Activated naive CD8-positive, alpha-beta T cell treated with anti-CD3 and anti-CD28 coated beads, Interleukin-2, amount 50 U/mL, for 24 hours (primary cell): Measurements from ENCODE around the gene RNF166.

Experiments
- ATAC-seq: fragments of 150-1000 bp; cut with Tn5 transposase; one replicate; pipeline ENCODE4 v1.10.0; 2021
- DNase-seq: peaks from one replicate; pipeline ENCODE4 v3.0.0; 2021
- H3K27ac Mint-ChIP-seq: one replicate; pipeline ENCODE4 v1.8.0; 2021; ENCODE audit warnings: mild to moderate bottlenecking, mixed read lengths
- H3K27me3 Mint-ChIP-seq: one replicate; pipeline ENCODE4 v1.8.0; 2021; ENCODE audit warnings: mixed read lengths
- H3K36me3 Mint-ChIP-seq: one replicate; pipeline ENCODE4 v1.8.0; 2021; ENCODE audit warnings: low read depth, mixed read lengths
- H3K4me1 Mint-ChIP-seq: one replicate; pipeline ENCODE4 v1.8.0; 2021; ENCODE audit warnings: mixed read lengths
- H3K4me3 Mint-ChIP-seq: one replicate; pipeline ENCODE4 v1.8.0; 2021; ENCODE audit warnings: mild to moderate bottlenecking, moderate library complexity, mixed read lengths
- H3K9me3 Mint-ChIP-seq: one replicate; pipeline ENCODE4 v1.8.0; 2021; ENCODE audit warnings: mixed read lengths

RNF166 gene

DNA sequence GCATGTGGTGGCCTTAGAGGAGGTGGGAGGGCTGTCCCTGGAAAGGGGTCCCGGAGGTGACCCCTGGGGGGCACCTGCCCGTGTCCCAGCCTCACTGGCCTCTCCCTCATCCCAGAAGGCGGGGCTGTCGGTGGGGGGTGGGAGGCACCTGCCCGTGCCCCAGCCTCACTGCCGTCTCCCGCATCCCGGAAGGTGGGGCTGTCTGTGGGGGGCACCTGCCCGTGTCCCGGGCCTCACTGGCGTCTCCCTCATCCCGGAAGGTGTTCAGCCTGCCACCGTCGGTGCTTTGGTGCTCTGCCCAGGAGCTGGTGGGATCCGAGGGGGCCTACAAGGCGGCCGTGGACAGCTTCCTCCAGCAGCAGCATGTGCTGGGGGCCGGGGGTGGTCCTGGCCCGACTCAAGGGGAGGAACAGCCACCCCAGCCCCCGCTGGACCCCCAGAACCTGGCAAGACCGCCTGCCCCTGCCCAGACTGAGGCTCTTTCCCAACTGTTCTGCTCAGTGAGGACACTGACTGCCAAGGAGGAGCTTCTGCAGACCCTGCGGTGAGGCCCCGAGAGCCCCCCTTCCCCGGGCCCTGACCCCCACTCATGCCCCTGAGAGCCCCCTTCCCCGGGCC, 6.3 kb upstream of the RNF166 start:
- no peaks in the 10 kb centered on the region for H3K9me3 Mint-ChIP-seq
- H3K4me3 Mint-ChIP-seq: no peak overlapping the region
- peaks cover 7% of the 10 kb centered on the region for H3K4me1 Mint-ChIP-seq
- no peak for ATAC-seq
- no peak overlapping the region for H3K27ac Mint-ChIP-seq
- H3K36me3 Mint-ChIP-seq: peaks cover 7% of the 10 kb centered on the region
- no peaks in the 10 kb centered on the region for H3K27me3 Mint-ChIP-seq
- DNase-seq: no peak

- H3K27me3 Mint-ChIP-seq: no peaks in the 10 kb centered on the region
- H3K4me3 Mint-ChIP-seq: no peak overlapping the region
- DNase-seq: no peak
- peaks cover 2% of the 10 kb centered on the region for H3K36me3 Mint-ChIP-seq
- peaks cover 13% of the 10 kb centered on the region for H3K4me1 Mint-ChIP-seq
- ATAC-seq: no peak
- no peak overlapping the region for H3K27ac Mint-ChIP-seq
- no peaks in the 10 kb centered on the region for H3K9me3 Mint-ChIP-seq
These were observed 5.6 kb upstream of the RNF166 start for GRCh38 chr16:88711750-88712340.

GRCh38 chr16:88710556-88710955, 4.3 kb upstream of the RNF166 start:
- Mint-ChIP-seq H3K36me3 (peaks cover 2% of the 10 kb centered on the region), H3K27ac (no peak overlapping the region)

DNA sequence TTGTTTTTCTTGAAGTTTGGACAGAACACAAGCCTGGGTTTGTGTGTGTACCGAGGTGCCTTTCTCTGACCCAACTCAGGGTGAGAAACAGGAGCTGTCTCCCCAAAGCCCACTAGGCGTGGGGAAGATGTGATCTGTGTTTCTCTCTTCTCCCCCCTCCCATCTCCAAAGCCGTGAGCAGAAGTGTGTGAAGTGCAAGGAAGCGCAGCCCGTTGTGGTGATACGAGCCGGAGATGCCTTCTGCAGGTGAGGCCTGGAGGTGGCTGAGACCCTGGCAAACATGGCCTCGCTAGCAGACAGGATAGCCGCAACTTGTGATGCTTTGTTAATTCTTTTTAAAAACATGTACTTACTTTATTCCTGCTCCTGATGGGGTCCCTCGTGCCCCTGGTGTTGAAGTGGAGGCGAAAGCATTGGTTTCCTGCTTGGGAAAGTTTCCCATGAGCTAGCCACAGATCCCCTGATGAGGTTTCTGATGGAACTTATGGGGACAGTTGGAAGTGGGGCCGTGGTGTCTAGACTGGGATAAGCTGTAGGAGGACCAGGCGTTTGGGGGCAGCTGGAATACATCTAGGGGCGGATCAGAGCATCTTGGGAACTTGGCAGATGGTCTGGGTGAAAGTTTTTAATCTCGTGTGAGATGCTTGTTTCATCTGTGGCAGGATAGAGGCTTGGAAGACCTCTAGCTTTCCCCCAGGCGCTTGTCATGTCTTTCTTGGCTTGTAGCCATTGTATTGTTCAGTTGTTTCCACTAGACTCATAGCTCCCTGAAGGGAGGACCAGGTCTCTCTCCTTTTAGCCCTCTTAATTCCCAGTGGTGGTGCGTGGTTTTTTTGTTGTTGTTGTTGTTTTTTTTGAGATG, 988 bp upstream of the RNF166 start:
- H3K4me1 Mint-ChIP-seq: peaks cover 47% of the 10 kb centered on the region
- no peak for ATAC-seq

More at GRCh38 chr16:88710556-88710955, 4.3 kb upstream of the RNF166 start:
- ATAC-seq: no peak
- Mint-ChIP-seq H3K27me3 (no peaks in the 10 kb centered on the region), H3K9me3 (no peaks in the 10 kb centered on the region), H3K4me3 (no peak overlapping the region), H3K4me1 (peaks cover 15% of the 10 kb centered on the region)
- no peak for DNase-seq

GRCh38 chr16:88705801-88706228, 393 bp downstream of the RNF166 start:
- Mint-ChIP-seq H3K4me1 (peaks cover 55% of the 10 kb centered on the region), H3K27ac (peak overlapping the region; percentile 89), H3K4me3 (peak overlapping the region; percentile 88), H3K27me3 (no peaks in the 10 kb centered on the region), H3K36me3 (no peaks in the 10 kb centered on the region), H3K9me3 (no peaks in the 10 kb centered on the region)
- ATAC-seq (no peak), DNase-seq (peak; percentile 35)

More for the DNA sequence above, 988 bp upstream of the RNF166 start:
- no peaks in the 10 kb centered on the region for H3K36me3 Mint-ChIP-seq
- H3K4me3 Mint-ChIP-seq: peak overlapping the region; percentile 77
- peak overlapping the region; percentile 44 for H3K27ac Mint-ChIP-seq
- H3K9me3 Mint-ChIP-seq: no peaks in the 10 kb centered on the region
- H3K27me3 Mint-ChIP-seq: no peaks in the 10 kb centered on the region
- DNase-seq: no peak

DNA sequence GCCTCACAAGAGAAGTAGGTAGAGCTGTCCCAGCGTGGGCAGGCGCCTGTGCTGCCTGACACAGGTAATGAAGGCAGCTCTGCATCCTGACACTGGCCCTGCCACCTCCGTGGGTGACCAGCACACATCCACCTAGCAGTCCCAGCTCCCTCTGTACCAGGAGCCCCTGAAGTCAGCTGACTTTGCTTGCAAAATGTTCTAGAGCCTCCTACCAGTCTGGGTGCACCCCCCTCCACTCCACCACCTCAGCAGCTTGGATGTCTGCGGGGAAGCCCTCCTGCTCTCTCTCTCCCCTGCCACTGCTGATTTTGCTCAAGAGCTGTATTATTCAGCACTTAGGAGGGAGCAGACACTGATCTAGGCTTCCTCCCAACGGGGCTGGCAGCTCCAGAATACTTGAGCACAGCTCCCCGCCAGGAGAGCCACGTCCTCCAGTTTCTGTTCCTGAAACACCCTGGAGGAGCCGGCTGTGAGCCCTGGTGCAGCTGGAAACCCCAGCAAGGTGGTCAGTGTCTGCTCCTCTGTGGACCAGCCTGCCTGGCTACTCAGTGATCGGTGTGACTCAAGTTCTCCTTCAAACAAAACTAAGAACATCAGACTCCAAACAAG, 1.0 kb downstream of the RNF166 start:
- ATAC-seq: no peak

GRCh38 chr16:88703486-88704309, 2.5 kb downstream of the RNF166 start:
- H3K36me3 Mint-ChIP-seq: peaks cover 4% of the 10 kb centered on the region
- H3K4me1 Mint-ChIP-seq: peaks cover 66% of the 10 kb centered on the region
- ATAC-seq: peak; percentile 30
- H3K27me3 Mint-ChIP-seq: no peaks in the 10 kb centered on the region
- H3K9me3 Mint-ChIP-seq: no peaks in the 10 kb centered on the region
- H3K27ac Mint-ChIP-seq: peak overlapping the region; percentile 91
- peak; percentile 81 for DNase-seq
- peak overlapping the region; percentile 88 for H3K4me3 Mint-ChIP-seq

More for the DNA sequence above, 1.0 kb downstream of the RNF166 start:
- Mint-ChIP-seq H3K9me3 (no peaks in the 10 kb centered on the region), H3K27me3 (no peaks in the 10 kb centered on the region), H3K4me1 (peaks cover 59% of the 10 kb centered on the region), H3K4me3 (peak overlapping the region; percentile 88), H3K36me3 (no peaks in the 10 kb centered on the region), H3K27ac (peak overlapping the region; percentile 89)
- DNase-seq: peak; percentile 31

DNA sequence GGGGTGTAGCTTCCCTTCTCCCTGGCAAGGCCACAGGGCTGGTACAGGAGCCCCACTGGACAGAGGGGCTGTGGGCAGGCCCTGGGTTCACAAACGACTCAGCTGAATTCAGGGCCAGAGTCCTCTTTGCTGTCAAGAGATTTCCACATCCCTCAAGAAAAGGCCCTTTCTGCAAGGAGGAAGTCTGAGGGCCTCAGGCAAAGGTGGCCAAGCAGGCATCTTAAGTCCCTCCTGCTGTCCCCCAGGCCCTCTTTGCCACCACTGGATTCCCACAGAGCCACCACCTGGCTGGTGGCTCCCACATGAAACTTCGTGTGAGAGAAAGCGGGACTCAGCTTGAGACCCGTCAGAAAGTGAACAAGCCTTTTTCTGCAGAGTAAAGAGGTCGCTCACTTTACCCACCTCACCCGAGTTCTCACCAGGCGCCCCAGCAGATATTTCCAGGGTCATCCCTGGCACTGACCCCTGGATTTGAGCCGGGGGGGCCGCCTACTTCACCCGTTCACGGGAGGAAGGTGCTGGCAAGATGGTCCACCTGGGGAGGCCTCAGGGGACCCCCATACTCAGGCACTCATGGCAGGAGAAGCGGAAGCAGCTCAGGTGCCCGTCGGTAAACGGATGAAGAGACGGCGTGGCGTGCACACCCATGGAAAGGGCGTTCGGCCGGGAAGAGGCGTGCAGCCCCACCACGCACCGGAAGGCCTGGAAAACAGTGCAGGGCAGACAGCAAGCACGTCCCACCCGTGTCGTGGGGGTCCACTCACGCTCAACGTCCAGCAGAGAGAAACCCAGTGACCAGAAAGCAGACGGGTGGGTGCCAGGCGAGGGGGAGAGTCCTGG, 3.6 kb downstream of the RNF166 start:
- Mint-ChIP-seq H3K27ac (peak overlapping the region; percentile 91), H3K36me3 (peaks cover 4% of the 10 kb centered on the region), H3K4me1 (peaks cover 71% of the 10 kb centered on the region), H3K9me3 (no peaks in the 10 kb centered on the region), H3K27me3 (no peaks in the 10 kb centered on the region), H3K4me3 (peak overlapping the region; percentile 88)
- DNase-seq (peak; percentile 33), ATAC-seq (no peak)

DNA sequence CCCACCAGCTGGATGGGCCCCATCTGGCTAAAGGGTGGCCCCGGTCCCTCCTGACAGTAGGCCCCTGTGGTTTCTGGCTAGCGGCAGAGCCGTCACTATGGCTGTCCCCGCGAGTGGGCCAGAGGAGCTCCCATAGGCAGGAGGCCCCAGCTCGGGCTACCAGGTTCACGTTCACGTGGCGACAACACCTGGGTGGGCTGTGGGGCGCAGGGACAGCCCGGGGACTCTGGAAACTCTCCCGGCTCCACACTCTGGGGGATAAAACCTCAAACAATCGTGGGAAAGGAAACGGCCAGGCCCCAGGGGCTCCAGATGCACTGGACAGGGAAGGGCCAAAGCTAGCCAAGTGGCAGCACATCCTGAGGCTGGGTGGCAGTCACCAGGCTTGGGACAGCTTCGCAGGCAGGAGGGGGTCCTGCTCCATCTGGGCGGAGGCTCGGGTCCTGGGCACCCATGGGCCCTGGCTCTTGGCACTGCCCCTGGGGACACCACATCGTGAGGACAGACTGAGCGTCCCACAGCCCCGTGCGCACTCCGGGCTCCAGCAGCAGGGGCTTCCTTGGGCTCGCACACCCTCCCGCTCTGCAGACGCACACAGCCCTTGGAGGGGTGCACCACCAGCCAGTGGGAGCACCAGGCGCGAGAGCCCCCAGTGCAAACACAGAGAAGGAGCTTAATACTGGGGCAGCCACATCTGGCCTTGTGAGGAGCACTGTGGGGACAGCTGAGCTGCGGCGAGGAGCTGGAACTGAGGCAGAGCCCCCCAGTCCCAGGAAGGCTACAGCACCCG, 4.4 kb downstream of the RNF166 start:
- Mint-ChIP-seq H3K27me3 (no peaks in the 10 kb centered on the region), H3K4me3 (peak overlapping the region; percentile 88), H3K27ac (peak overlapping the region; percentile 91), H3K4me1 (peaks cover 65% of the 10 kb centered on the region), H3K36me3 (peaks cover 4% of the 10 kb centered on the region), H3K9me3 (no peaks in the 10 kb centered on the region)
- ATAC-seq (no peak), DNase-seq (peak; percentile 25)

DNA sequence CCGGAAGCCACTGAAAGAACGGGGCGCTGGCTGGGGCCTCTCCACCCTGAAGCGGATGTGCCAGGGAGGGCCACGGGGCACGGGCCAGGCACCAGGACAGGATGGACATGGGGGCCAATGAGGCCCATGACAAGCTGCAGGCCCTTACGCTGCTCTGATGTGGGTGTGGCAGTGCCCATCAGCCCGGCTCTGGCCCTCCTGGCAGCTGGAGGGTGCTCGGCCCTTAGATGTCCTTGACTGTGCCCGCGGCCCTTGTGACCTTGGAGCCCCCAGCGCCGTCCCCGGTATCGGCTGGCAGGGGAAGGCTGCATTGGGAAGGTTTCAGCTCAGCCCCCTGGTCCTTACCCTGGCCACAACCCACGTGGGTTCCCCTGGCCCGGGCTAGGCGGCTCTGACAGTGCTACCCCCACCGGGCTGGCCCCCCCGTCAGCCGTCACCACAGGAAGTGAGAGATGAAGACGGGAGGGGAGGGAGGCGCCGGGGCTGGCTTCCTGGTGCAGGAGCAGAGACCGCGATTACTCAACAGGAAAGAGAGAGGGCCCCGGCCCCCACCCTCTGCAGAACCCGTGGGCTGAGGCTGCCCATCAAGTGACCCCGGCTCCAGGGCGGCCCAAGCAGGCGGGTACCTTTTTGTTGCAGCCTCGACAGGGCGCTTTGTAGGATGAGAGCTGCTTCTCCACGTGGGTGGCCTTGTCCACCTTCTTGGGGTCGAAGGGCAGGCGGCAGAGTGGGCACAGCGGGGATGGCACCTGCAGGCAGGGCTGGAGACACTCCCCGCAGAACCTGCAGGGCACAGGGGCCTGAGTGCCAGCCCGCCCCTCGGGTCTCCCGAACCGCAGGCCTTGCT, 5.3 kb downstream of the RNF166 start:
- peak; percentile 93 for DNase-seq
- Mint-ChIP-seq H3K27ac (peak overlapping the region; percentile 91), H3K27me3 (no peaks in the 10 kb centered on the region), H3K36me3 (peaks cover 4% of the 10 kb centered on the region), H3K4me1 (peaks cover 64% of the 10 kb centered on the region), H3K4me3 (peak overlapping the region; percentile 88), H3K9me3 (no peaks in the 10 kb centered on the region)
- peak; percentile 84 for ATAC-seq

- peaks cover 62% of the 10 kb centered on the region for H3K4me1 Mint-ChIP-seq
These were observed 5.9 kb downstream of the RNF166 start for GRCh38 chr16:88700322-88700635.

DNA sequence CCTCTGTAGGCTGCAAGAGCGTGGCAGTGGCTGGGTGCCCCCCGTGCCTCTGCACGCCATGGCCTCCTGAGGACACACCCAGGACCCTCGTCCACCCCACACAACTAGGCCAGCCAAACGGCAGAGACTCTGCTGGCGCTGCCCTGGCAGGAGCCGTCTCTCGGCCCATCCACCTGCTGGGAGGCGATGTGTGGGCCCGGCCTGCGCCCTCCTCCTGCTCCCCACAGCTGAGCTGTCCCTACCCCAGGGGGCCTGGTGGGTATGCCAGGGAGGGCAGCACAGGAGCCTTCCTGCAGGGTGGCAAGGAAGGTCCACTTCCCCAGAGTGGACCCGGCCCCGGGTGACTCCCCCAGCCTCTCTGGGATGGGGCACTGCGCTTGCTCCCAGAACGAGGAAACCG, 7.0 kb downstream of the RNF166 start:
- Mint-ChIP-seq H3K9me3 (no peaks in the 10 kb centered on the region), H3K4me1 (peaks cover 51% of the 10 kb centered on the region), H3K27me3 (no peaks in the 10 kb centered on the region), H3K27ac (no peak overlapping the region), H3K4me3 (no peak overlapping the region), H3K36me3 (peaks cover 4% of the 10 kb centered on the region)
- DNase-seq (no peak), ATAC-seq (no peak)

More at GRCh38 chr16:88700322-88700635, 5.9 kb downstream of the RNF166 start:
- ATAC-seq (no peak), DNase-seq (no peak)
- Mint-ChIP-seq H3K4me3 (peak overlapping the region; percentile 88), H3K36me3 (peaks cover 4% of the 10 kb centered on the region), H3K27me3 (no peaks in the 10 kb centered on the region), H3K9me3 (no peaks in the 10 kb centered on the region), H3K27ac (peak overlapping the region; percentile 91)
